GM21737 (cell line): Measurements from ENCODE around the gene ISOC2.
"Not testable (repeated sequence)": the region's sequence is repeated elsewhere in the genome, so short reads cannot be mapped to it uniquely, and the experiment has no call there.

ENCODE experiments used
- ATAC-seq: cut with Tn5 transposase; IDR thresholded peaks from one replicate; pipeline ENCODE4 v1.9.1; 2021; ENCODE audit warnings: mild to moderate bottlenecking, moderate library complexity; ENCODE audit not compliant: unreplicated experiment

ISOC2 gene

GRCh38 chr19:55460670-55461258, 678 bp downstream of the ISOC2 start:
- no peak for ATAC-seq

- ATAC-seq = no peak
These were observed 1.3 kb downstream of the ISOC2 start for GRCh38 chr19:55459950-55460657.

GRCh38 chr19:55459551-55459949, 1.9 kb downstream of the ISOC2 start:
- no peak for ATAC-seq

GRCh38 chr19:55457683-55458457, 3.6 kb downstream of the ISOC2 start:
- no peak for ATAC-seq

- ATAC-seq = no peak
These were observed 5.1 kb downstream of the ISOC2 start for GRCh38 chr19:55456347-55456746.

GRCh38 chr19:55455576-55456235, 5.7 kb downstream of the ISOC2 start:
- no peak for ATAC-seq

GRCh38 chr19:55454787-55455243, 6.6 kb downstream of the ISOC2 start:
- ATAC-seq = no peak

GRCh38 chr19:55453511-55454260, 7.8 kb downstream of the ISOC2 start:
- ATAC-seq = no peak

GRCh38 chr19:55452749-55453346, 8.6 kb downstream of the ISOC2 start:
- no peak for ATAC-seq

- ATAC-seq = no peak
These were observed 9.3 kb downstream of the ISOC2 start for GRCh38 chr19:55451965-55452748.

GRCh38 chr19:55451163-55451964, 10.1 kb downstream of the ISOC2 start:
- ATAC-seq = no peak

- no peak for ATAC-seq
These were observed 12.0 kb downstream of the ISOC2 start for GRCh38 chr19:55449469-55449868.

- ATAC-seq = not testable (repeated sequence)
These were observed 13.3 kb downstream of the ISOC2 start for GRCh38 chr19:55448175-55448490.

GRCh38 chr19:55447421-55448174, 13.8 kb downstream of the ISOC2 start:
- ATAC-seq = no peak

- no peak for ATAC-seq
These were observed 15.4 kb downstream of the ISOC2 start for GRCh38 chr19:55446060-55446459.

- no peak for ATAC-seq
These were observed 16.8 kb downstream of the ISOC2 start for GRCh38 chr19:55444646-55445045.

GRCh38 chr19:55443824-55444480, 17.5 kb downstream of the ISOC2 start:
- ATAC-seq = no peak
